SU-DHL-6 (cell line): ENCODE data around the gene TRAK1.

Experiments used
- EZH2phosphoT487 ChIP-seq: fragments of 200-600 bp; sonication (generic), shearing (Covaris generic); conservative IDR thresholded peaks from 2 replicates; pipeline ENCODE4 v1.6.1; 2018; ENCODE audit warnings: mild to moderate bottlenecking, antibody characterized with exemption, low read length, moderate library complexity, mixed read lengths
- TF ChIP-seq, protein P1 (sequence below): fragments of 200-600 bp; sonication (generic); IDR thresholded peaks from one replicate; pipeline ENCODE4 v1.5.1; 2017; ENCODE audit warnings: antibody characterized with exemption, mild to moderate bottlenecking, low read length, moderate library complexity; ENCODE audit not compliant: insufficient read depth, poor library complexity, severe bottlenecking

DNA sequence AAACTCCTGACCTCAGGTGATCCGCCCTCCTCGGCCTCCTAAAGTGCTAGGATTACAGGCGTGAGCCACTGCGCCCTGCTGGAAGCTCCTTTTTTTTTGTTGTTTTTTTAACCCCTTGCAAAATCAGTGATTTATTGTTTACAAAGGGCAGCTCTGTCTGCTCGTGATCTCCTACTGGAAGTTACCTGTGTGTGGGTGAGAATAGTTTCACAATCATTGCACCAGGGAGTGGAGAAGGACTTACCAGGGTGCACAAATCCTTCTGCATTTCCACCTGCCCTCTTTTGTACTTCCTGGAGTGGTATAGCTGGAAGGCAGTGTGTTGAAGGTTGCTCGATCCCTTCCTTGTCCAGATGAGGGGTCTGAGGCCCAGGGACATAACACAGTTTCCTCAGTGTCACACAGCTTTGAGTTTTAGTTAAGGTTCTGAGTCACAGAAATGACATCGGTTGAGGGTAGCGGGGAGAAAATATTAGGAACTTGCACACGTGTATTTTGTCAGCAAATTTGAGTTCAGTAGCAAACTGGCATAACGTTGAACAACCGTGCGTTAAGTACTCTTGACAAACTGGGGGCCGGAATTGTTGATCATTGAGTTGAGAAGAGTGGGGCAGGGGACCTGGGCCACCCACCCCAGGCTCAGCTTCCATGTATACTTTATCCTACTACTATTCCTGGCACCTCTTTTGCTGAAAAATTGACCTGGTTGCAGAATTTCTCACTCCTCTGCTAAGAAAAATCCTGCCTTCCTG lies 11.3 kb upstream of the TRAK1 start:
- TF ChIP-seq, protein P1, sequence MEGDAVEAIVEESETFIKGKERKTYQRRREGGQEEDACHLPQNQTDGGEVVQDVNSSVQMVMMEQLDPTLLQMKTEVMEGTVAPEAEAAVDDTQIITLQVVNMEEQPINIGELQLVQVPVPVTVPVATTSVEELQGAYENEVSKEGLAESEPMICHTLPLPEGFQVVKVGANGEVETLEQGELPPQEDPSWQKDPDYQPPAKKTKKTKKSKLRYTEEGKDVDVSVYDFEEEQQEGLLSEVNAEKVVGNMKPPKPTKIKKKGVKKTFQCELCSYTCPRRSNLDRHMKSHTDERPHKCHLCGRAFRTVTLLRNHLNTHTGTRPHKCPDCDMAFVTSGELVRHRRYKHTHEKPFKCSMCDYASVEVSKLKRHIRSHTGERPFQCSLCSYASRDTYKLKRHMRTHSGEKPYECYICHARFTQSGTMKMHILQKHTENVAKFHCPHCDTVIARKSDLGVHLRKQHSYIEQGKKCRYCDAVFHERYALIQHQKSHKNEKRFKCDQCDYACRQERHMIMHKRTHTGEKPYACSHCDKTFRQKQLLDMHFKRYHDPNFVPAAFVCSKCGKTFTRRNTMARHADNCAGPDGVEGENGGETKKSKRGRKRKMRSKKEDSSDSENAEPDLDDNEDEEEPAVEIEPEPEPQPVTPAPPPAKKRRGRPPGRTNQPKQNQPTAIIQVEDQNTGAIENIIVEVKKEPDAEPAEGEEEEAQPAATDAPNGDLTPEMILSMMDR = no peak
- no peak for TF ChIP-seq EZH2phosphoT487
